ENCODE measurements around the gene GLYR1.

Gene GLYR1

GRCh38 chr16:4830408-4830807 lies 16.7 kb downstream of the GLYR1 start:
- Histone ChIP-seq H3K27ac (ENCODE audit: low read depth, low read length) (no peak overlapping the region), H3K9me3 (ENCODE audit: control insufficient read depth in 1 of 2, low read length in 2 of 2) (no peaks in the 10 kb centered on the region), H3K4me3 (ENCODE audit: low read depth in 1 of 2, low read length in 2 of 2) (no peak overlapping the region), H3K4me1 (ENCODE audit: control insufficient read depth in 1 of 2, insufficient read depth in 2 of 2, low read length in 2 of 2) (peaks cover 16 to 17% of the 10 kb centered on the region in 2 donors), H3K9ac (ENCODE audit: low read depth in 1 of 2, low read length in 2 of 2) (no peak overlapping the region), H3K36me3 (ENCODE audit: control insufficient read depth in 1 of 2, insufficient read depth in 2 of 2, low read length in 2 of 2) (peaks cover 45 to 74% of the 10 kb centered on the region in 2 donors), H3K27me3 (ENCODE audit: control insufficient read depth in 1 of 2, insufficient read depth in 2 of 2, low read length in 2 of 2) (no peaks in the 10 kb centered on the region)

GRCh38 chr16:4828567-4829321 lies 18.3 kb downstream of the GLYR1 start:
- Histone ChIP-seq H3K36me3 (ENCODE audit: control insufficient read depth in 1 of 2, insufficient read depth in 2 of 2, low read length in 2 of 2) (peaks cover 57 to 86% of the 10 kb centered on the region in 2 donors), H3K9me3 (ENCODE audit: control insufficient read depth in 1 of 2, low read length in 2 of 2) (no peaks in the 10 kb centered on the region), H3K9ac (ENCODE audit: low read depth in 1 of 2, low read length in 2 of 2) (no peak overlapping the region), H3K4me1 (ENCODE audit: control insufficient read depth in 1 of 2, insufficient read depth in 2 of 2, low read length in 2 of 2) (peaks cover 10 to 13% of the 10 kb centered on the region in 2 donors), H3K27ac (ENCODE audit: low read depth, low read length) (no peak overlapping the region), H3K27me3 (ENCODE audit: control insufficient read depth in 1 of 2, insufficient read depth in 2 of 2, low read length in 2 of 2) (no peaks in the 10 kb centered on the region), H3K4me3 (ENCODE audit: low read depth in 1 of 2, low read length in 2 of 2) (no peak overlapping the region)

- H3K27me3 ChIP-seq (ENCODE audit: control insufficient read depth in 1 of 2, insufficient read depth in 2 of 2, low read length in 2 of 2), result no peaks in the 10 kb centered on the region
- no peak overlapping the region for H3K27ac ChIP-seq (ENCODE audit: low read depth, low read length)
- H3K36me3 ChIP-seq (ENCODE audit: control insufficient read depth in 1 of 2, insufficient read depth in 2 of 2, low read length in 2 of 2), result peaks cover 53 to 91% of the 10 kb centered on the region in 2 donors
- H3K9me3 ChIP-seq (ENCODE audit: control insufficient read depth in 1 of 2, low read length in 2 of 2), result no peaks in the 10 kb centered on the region
- no peak overlapping the region for H3K4me3 ChIP-seq (ENCODE audit: low read depth in 1 of 2, low read length in 2 of 2)
- H3K4me1 ChIP-seq (ENCODE audit: control insufficient read depth in 1 of 2, insufficient read depth in 2 of 2, low read length in 2 of 2), result no peaks in the 10 kb centered on the region
- H3K9ac ChIP-seq (ENCODE audit: low read depth in 1 of 2, low read length in 2 of 2), result no peak overlapping the region
Measured at GRCh38 chr16:4826980-4827379, 20.1 kb downstream of the GLYR1 start.

GRCh38 chr16:4826526-4826925 lies 20.6 kb downstream of the GLYR1 start:
- Histone ChIP-seq H3K36me3 (ENCODE audit: control insufficient read depth in 1 of 2, insufficient read depth in 2 of 2, low read length in 2 of 2) (peaks cover 52 to 91% of the 10 kb centered on the region in 2 donors), H3K9me3 (ENCODE audit: control insufficient read depth in 1 of 2, low read length in 2 of 2) (no peaks in the 10 kb centered on the region), H3K4me3 (ENCODE audit: low read depth in 1 of 2, low read length in 2 of 2) (no peak overlapping the region), H3K4me1 (ENCODE audit: control insufficient read depth in 1 of 2, insufficient read depth in 2 of 2, low read length in 2 of 2) (no peaks in the 10 kb centered on the region), H3K27ac (ENCODE audit: low read depth, low read length) (no peak overlapping the region), H3K27me3 (ENCODE audit: control insufficient read depth in 1 of 2, insufficient read depth in 2 of 2, low read length in 2 of 2) (no peaks in the 10 kb centered on the region), H3K9ac (ENCODE audit: low read depth in 1 of 2, low read length in 2 of 2) (no peak overlapping the region)

- H3K36me3 ChIP-seq (ENCODE audit: control insufficient read depth in 1 of 2, insufficient read depth in 2 of 2, low read length in 2 of 2), result peaks cover 44 to 91% of the 10 kb centered on the region in 2 donors
- H3K4me3 ChIP-seq (ENCODE audit: low read depth in 1 of 2, low read length in 2 of 2), result no peak overlapping the region
- H3K27me3 ChIP-seq (ENCODE audit: control insufficient read depth in 1 of 2, insufficient read depth in 2 of 2, low read length in 2 of 2), result no peaks in the 10 kb centered on the region
- no peaks in the 10 kb centered on the region for H3K9me3 ChIP-seq (ENCODE audit: control insufficient read depth in 1 of 2, low read length in 2 of 2)
- no peak overlapping the region for H3K9ac ChIP-seq (ENCODE audit: low read depth in 1 of 2, low read length in 2 of 2)
- H3K27ac ChIP-seq (ENCODE audit: low read depth, low read length), result no peak overlapping the region
- no peaks in the 10 kb centered on the region for H3K4me1 ChIP-seq (ENCODE audit: control insufficient read depth in 1 of 2, insufficient read depth in 2 of 2, low read length in 2 of 2)
Measured at GRCh38 chr16:4825196-4825595, 21.9 kb downstream of the GLYR1 start.

- peaks cover 27 to 86% of the 10 kb centered on the region in 2 donors for H3K36me3 ChIP-seq (ENCODE audit: control insufficient read depth in 1 of 2, insufficient read depth in 2 of 2, low read length in 2 of 2)
- H3K27ac ChIP-seq (ENCODE audit: low read depth, low read length), result no peak overlapping the region
- no peak overlapping the region for H3K9ac ChIP-seq (ENCODE audit: low read depth in 1 of 2, low read length in 2 of 2)
- no peaks in the 10 kb centered on the region for H3K27me3 ChIP-seq (ENCODE audit: control insufficient read depth in 1 of 2, insufficient read depth in 2 of 2, low read length in 2 of 2)
- H3K4me3 ChIP-seq (ENCODE audit: low read depth in 1 of 2, low read length in 2 of 2), result no peak overlapping the region
- H3K4me1 ChIP-seq (ENCODE audit: control insufficient read depth in 1 of 2, insufficient read depth in 2 of 2, low read length in 2 of 2), result no peaks in the 10 kb centered on the region
- H3K9me3 ChIP-seq (ENCODE audit: control insufficient read depth in 1 of 2, low read length in 2 of 2), result no peaks in the 10 kb centered on the region
Measured at GRCh38 chr16:4820652-4821051, 26.4 kb downstream of the GLYR1 start.

- no peaks in the 10 kb centered on the region for H3K9me3 ChIP-seq (ENCODE audit: control insufficient read depth in 1 of 2, low read length in 2 of 2)
- H3K27ac ChIP-seq (ENCODE audit: low read depth, low read length), result no peak overlapping the region
- no peak overlapping the region for H3K4me3 ChIP-seq (ENCODE audit: low read depth in 1 of 2, low read length in 2 of 2)
- H3K27me3 ChIP-seq (ENCODE audit: control insufficient read depth in 1 of 2, insufficient read depth in 2 of 2, low read length in 2 of 2), result no peaks in the 10 kb centered on the region
- no peak overlapping the region for H3K9ac ChIP-seq (ENCODE audit: low read depth in 1 of 2, low read length in 2 of 2)
- H3K4me1 ChIP-seq (ENCODE audit: control insufficient read depth in 1 of 2, insufficient read depth in 2 of 2, low read length in 2 of 2), result no peaks in the 10 kb centered on the region
- H3K36me3 ChIP-seq (ENCODE audit: control insufficient read depth in 1 of 2, insufficient read depth in 2 of 2, low read length in 2 of 2), result peaks cover 36 to 69% of the 10 kb centered on the region in 2 donors
Measured at GRCh38 chr16:4814542-4815173, 32.4 kb downstream of the GLYR1 start.

GRCh38 chr16:4814046-4814445 lies 33.0 kb downstream of the GLYR1 start:
- H3K4me3 ChIP-seq (ENCODE audit: low read depth in 1 of 2, low read length in 2 of 2), result no peak overlapping the region
- no peaks in the 10 kb centered on the region for H3K9me3 ChIP-seq (ENCODE audit: control insufficient read depth in 1 of 2, low read length in 2 of 2)
- no peaks in the 10 kb centered on the region for H3K27me3 ChIP-seq (ENCODE audit: control insufficient read depth in 1 of 2, insufficient read depth in 2 of 2, low read length in 2 of 2)
- peaks cover 37 to 63% of the 10 kb centered on the region in 2 donors for H3K36me3 ChIP-seq (ENCODE audit: control insufficient read depth in 1 of 2, insufficient read depth in 2 of 2, low read length in 2 of 2)
- H3K27ac ChIP-seq (ENCODE audit: low read depth, low read length), result no peak overlapping the region
- H3K4me1 ChIP-seq (ENCODE audit: control insufficient read depth in 1 of 2, insufficient read depth in 2 of 2, low read length in 2 of 2), result no peaks in the 10 kb centered on the region
- H3K9ac ChIP-seq (ENCODE audit: low read depth in 1 of 2, low read length in 2 of 2), result no peak overlapping the region

GRCh38 chr16:4813251-4814003 lies 33.7 kb downstream of the GLYR1 start:
- no peak overlapping the region for H3K27ac ChIP-seq (ENCODE audit: low read depth, low read length)
- H3K4me1 ChIP-seq (ENCODE audit: control insufficient read depth in 1 of 2, insufficient read depth in 2 of 2, low read length in 2 of 2), result no peaks in the 10 kb centered on the region
- no peaks in the 10 kb centered on the region for H3K27me3 ChIP-seq (ENCODE audit: control insufficient read depth in 1 of 2, insufficient read depth in 2 of 2, low read length in 2 of 2)
- no peak overlapping the region for H3K9ac ChIP-seq (ENCODE audit: low read depth in 1 of 2, low read length in 2 of 2)
- no peaks in the 10 kb centered on the region for H3K9me3 ChIP-seq (ENCODE audit: control insufficient read depth in 1 of 2, low read length in 2 of 2)
- H3K4me3 ChIP-seq (ENCODE audit: low read depth in 1 of 2, low read length in 2 of 2), result no peak overlapping the region
- H3K36me3 ChIP-seq (ENCODE audit: control insufficient read depth in 1 of 2, insufficient read depth in 2 of 2, low read length in 2 of 2), result peaks cover 42 to 63% of the 10 kb centered on the region in 2 donors

- H3K9me3 ChIP-seq (ENCODE audit: control insufficient read depth in 1 of 2, low read length in 2 of 2), result no peaks in the 10 kb centered on the region
- H3K4me1 ChIP-seq (ENCODE audit: control insufficient read depth in 1 of 2, insufficient read depth in 2 of 2, low read length in 2 of 2), result no peaks in the 10 kb centered on the region
- no peak overlapping the region for H3K9ac ChIP-seq (ENCODE audit: low read depth in 1 of 2, low read length in 2 of 2)
- H3K36me3 ChIP-seq (ENCODE audit: control insufficient read depth in 1 of 2, insufficient read depth in 2 of 2, low read length in 2 of 2), result peaks cover 44 to 64% of the 10 kb centered on the region in 2 donors
- no peaks in the 10 kb centered on the region for H3K27me3 ChIP-seq (ENCODE audit: control insufficient read depth in 1 of 2, insufficient read depth in 2 of 2, low read length in 2 of 2)
- H3K27ac ChIP-seq (ENCODE audit: low read depth, low read length), result no peak overlapping the region
- H3K4me3 ChIP-seq (ENCODE audit: low read depth in 1 of 2, low read length in 2 of 2), result no peak overlapping the region
Measured at GRCh38 chr16:4811773-4812172, 35.3 kb downstream of the GLYR1 start.

All from duodenal mucosa (tissue), 2 donors.